WTC11 (cell line): ENCODE data around the gene SYT1.

ENCODE experiments used
- AFF4 ChIP-seq: sonication (generic); formaldehyde crosslinking; IDR thresholded peaks from 2 replicates; pipeline ENCODE4 v1.8.1; 2023; ENCODE audit warnings: mild to moderate bottlenecking, missing genetic modification reagents, borderline replicate concordance
- ATF6 ChIP-seq: sonication (generic); formaldehyde crosslinking; IDR thresholded peaks from 2 replicates; pipeline ENCODE4 v1.8.1; 2023; ENCODE audit warnings: mild to moderate bottlenecking, missing genetic modification reagents
- CTCF ChIP-seq: fragments of 200-600 bp; IDR thresholded peaks from 2 replicates; pipeline ENCODE4 v1.8.0; 2022; ENCODE audit warnings: antibody characterized with exemption
- E2F1 ChIP-seq: sonication (generic); formaldehyde crosslinking; IDR thresholded peaks from 2 replicates; pipeline ENCODE4 v1.8.0; 2022; ENCODE audit warnings: mild to moderate bottlenecking, missing genetic modification reagents
- E2F5 ChIP-seq: sonication (generic); formaldehyde crosslinking; IDR thresholded peaks from 2 replicates; pipeline ENCODE4 v1.8.1; 2022; ENCODE audit warnings: mild to moderate bottlenecking, moderate library complexity, missing genetic modification reagents
- FOXJ3 ChIP-seq: sonication (generic); formaldehyde crosslinking; IDR thresholded peaks from 2 replicates; pipeline ENCODE4 v1.9.0; 2021; ENCODE audit warnings: missing genetic modification reagents, mild to moderate bottlenecking, borderline replicate concordance
- MAX ChIP-seq: sonication (generic); formaldehyde crosslinking; IDR thresholded peaks from 2 replicates; pipeline ENCODE4 v1.8.0; 2022; ENCODE audit warnings: mild to moderate bottlenecking, missing genetic modification reagents
- NFE2L1 ChIP-seq: sonication (generic); formaldehyde crosslinking; IDR thresholded peaks from 2 replicates; pipeline ENCODE4 v1.8.1; 2023; ENCODE audit warnings: missing genetic modification reagents
- RELA ChIP-seq: sonication (generic); formaldehyde crosslinking; IDR thresholded peaks from 2 replicates; pipeline ENCODE4 v1.8.1; 2022; ENCODE audit warnings: missing genetic modification reagents, mild to moderate bottlenecking, borderline replicate concordance
- TP53 ChIP-seq: sonication (generic); formaldehyde crosslinking; IDR thresholded peaks from 2 replicates; pipeline ENCODE4 v1.8.1; 2023; ENCODE audit warnings: mild to moderate bottlenecking, missing genetic modification reagents
- USF2 ChIP-seq: sonication (generic); formaldehyde crosslinking; IDR thresholded peaks from 2 replicates; pipeline ENCODE4 v1.8.1; 2023; ENCODE audit warnings: mild to moderate bottlenecking, missing genetic modification reagents, moderate library complexity

- TF ChIP-seq MAX (CRISPR knock-in tag) (no peak), CTCF (no peak), RELA (CRISPR knock-in tag) (no peak), E2F1 (no peak), USF2 (no peak), FOXJ3 (CRISPR knock-in tag) (no peak), ATF6 (CRISPR knock-in tag) (no peak), NFE2L1 (no peak), AFF4 (CRISPR knock-in tag) (no peak), E2F5 (CRISPR knock-in tag) (no peak), TP53 (CRISPR knock-in tag) (no peak)
These were observed 538.0 kb downstream of the SYT1 start for GRCh38 chr12:79402606-79403005.
